HL-60/S4 treated with retinoic acid at 250 ng/mL for 4 days and 3 days (cell line): ENCODE measurements around the gene BBS9.
"Not testable (repeated sequence)": the region's sequence is repeated elsewhere in the genome, so short reads cannot be mapped to it uniquely, and the experiment has no call there.

Experiments used
- in situ Hi-C: fragments of 300-500 bp; cut with MboI; formaldehyde crosslinking; loops from 2 replicates; pipeline ENCODE4 v1.7.0; 2022; ENCODE audit warnings: low sequenced_read_pairs

BBS9 gene

DNA sequence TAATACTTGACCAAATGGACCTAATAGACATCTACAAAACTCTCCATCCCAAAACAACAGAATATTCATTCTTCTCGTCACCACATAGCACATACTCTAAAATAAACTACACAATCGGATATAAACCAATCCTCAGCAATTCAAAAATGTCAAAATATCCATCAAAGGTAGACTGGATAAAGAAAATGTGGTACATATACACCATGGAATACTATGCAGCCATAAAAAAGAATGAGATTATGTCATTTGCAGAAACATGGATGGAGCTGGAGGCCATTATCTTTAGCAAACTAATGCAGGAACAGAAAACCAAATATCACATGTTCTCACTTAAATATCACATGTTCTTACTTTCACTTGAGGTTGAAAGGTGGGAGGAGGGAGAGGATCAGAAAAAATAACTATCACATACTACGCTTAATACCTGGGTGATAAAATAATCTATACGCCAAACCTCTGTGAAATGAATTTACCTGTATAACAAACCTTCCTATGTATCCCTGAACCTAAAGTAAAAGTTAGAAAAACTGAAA, 142.5 kb downstream of the BBS9 start:
- in situ Hi-C loops: not testable (repeated sequence)

DNA sequence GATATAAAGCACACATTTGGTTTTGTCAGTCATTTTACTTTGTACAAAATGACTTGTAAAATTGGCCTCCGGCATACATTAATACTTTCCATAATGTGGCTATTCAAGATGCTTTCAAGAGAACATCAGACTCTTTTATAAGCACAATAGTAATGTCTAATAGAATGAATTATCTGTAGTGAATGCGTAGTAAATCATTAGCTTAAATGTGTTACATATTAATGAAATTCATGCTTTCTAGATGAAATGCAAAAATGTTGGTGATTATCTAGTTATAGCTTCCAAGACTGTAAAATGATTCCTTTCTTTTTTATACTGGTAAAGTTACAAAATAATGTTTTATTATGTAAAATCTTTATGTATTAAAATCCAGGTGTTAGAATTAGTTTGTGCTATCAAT, 144.0 kb downstream of the BBS9 start:
- in situ Hi-C loops: no loop called here

DNA sequence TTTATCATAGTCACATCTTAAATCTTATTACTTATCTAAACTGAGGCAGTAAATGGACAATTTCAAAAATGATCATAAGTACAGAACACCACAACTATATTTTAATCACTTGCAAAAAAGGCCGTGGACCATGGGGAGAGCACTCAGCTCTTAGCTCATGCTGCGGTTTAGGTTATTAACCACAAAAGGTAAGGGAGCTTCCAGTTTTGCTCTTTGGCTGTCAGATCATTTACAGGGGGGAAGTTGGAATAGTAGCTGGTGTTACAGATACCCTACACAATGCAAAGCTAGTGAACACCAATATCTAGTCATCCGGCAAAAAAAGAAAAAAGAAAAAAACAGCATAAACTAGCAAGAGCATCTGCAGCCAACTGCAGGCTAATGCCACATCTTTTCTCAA, 147.0 kb downstream of the BBS9 start:
- in situ Hi-C loops: no loop called here

DNA sequence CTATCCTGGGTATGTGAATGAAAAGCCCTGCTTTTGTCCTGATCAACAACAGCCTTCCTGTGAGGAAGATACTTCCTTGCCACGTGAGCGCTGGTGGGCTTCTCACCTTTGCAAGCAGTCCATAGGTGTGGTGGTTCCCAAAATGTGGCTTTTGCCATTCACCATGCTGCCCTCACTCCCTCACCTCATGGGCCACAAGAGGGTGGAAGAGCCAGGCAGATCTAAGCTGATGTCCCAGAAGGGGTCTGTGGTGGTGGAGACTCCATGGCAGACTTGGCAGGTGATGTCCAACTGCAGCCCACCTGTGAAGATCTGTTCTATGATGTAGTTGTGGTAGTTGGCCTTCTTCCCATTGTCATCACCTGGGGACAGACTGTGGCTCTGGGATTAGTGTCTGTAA, 147.4 kb downstream of the BBS9 start:
- in situ Hi-C loops: no loop called here

DNA sequence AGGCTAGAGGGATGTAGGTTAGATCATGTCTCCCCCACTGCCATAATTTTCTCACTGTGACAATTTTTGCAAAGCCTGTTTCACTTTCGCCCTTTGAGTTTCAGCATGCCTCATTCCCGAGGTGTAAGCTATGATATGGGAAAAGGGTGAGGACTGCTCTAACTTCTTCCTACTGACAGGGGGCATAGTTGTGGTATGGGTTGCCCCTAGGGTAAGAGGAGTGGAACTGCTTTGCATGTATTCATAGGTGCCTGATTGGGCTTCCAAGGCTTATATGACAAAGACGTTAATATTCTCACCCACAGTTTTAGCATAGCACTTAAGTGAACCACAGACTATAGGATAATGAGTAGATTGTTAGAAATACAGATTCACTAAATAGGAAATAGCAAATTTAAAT, 148.7 kb downstream of the BBS9 start:
- in situ Hi-C loops: no loop called here

DNA sequence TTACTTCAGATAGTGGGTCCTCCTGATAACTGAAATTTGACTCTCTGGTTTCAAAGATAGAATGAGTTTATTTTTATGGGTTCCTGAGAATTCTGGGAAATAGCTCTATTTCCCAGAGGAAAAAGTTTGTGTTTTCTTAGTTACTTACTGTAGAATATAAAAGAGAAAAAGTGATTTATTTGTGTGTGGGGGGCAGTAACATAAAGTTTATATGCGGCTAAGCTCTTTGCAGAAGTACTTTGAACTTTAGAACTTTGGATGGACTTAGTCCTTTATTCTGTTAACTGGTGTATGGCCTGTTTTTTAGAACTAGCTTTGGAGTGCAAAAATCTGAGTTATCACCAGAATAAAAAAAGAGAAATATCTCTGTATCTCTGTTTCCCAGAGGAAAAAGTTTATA, 157.1 kb downstream of the BBS9 start:
- in situ Hi-C loops: no loop called here

DNA sequence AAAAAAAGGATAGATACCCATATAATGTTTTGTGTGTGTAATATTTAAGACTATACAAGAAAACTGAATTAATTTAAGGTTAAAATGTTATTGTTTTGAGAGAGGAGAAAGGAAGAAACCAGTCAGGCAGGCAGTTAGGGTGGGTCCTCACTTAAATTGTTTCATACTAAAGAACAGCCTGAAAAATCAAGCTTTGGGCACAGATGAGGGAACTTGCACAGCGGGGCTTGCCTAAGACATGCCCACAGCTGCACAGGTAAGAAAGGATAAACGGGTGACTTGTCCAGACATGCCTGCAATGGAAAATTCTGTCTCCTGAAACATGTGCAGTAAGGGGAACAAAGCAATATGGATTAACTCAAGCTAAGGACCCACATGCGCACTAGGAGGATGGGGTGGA, 158.4 kb downstream of the BBS9 start:
- in situ Hi-C loops: no loop called here

DNA sequence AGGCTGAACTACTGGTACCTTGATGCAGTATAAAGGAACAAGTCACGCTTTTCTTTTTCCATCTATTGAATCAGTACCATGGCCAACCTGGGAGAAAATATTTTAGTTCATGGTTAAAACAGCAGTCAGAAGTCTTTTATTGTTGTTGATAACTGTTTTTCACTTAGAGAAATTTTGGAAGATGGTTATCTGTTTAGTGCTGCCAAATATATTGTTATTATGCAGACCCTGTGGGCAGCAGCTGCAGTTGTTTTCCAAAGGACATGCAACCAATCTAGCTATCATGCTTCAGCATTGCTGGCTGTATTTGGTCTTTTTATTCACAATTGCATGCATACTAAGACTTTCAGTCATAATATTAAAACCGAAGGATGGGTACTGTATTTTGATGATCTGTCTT, 169.5 kb downstream of the BBS9 start:
- in situ Hi-C loops: no loop called here

DNA sequence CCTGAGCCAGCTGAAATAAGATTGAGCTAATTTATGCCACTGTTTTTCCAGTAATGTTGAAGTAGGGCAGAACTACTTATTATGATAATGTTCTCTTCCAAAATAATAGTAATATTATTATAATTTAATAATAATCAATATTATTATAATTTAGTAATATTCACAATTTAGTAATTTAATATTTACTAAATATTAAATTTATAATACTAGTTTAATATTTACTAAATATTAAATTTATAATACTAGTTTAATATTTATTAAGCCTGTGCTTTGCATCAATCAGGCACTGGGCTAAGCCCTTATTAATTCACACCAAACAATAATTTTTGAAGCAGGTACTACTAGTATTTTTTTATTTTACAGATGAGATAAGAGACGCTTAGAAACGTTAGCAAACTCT, 170.1 kb downstream of the BBS9 start:
- in situ Hi-C loops: no loop called here

DNA sequence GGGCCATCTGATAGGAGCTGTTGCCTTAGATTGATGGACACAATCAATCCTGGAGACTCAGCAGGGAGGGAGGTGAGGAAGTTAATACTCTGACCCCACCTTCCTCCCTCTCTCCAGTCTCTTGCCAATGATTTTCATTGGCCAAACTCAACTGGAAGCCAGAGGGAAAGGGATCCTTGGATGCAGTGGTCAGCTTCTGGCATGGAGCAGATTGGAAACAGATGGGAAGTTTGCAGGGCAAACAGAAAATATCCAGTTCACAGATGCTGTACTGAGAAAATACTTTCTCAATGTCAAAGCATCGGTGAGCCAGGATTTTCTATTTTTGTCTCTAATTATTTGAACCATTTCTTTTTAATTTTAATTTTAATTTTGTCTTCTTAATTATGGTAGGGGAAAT, 170.8 kb downstream of the BBS9 start:
- in situ Hi-C loops: no loop called here

DNA sequence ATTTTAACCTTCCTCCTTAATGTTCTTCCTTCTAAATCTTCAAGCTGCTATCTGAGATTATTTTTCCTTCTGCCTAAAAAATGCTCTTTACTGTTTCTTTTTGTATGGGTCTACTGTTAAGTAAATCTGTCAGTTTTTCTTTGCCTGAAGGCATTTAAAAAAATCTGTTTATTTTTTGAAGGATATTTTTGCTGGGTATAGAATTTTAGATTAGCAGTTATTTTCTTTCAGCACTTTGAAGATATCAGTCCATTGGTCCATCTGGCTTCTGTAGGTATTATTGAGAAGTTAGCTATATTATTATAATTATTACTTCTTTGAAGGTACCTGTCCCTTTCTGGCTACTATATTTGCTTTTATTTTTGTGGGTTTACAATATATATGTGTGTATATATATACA, 171.4 kb downstream of the BBS9 start:
- in situ Hi-C loops: no loop called here

DNA sequence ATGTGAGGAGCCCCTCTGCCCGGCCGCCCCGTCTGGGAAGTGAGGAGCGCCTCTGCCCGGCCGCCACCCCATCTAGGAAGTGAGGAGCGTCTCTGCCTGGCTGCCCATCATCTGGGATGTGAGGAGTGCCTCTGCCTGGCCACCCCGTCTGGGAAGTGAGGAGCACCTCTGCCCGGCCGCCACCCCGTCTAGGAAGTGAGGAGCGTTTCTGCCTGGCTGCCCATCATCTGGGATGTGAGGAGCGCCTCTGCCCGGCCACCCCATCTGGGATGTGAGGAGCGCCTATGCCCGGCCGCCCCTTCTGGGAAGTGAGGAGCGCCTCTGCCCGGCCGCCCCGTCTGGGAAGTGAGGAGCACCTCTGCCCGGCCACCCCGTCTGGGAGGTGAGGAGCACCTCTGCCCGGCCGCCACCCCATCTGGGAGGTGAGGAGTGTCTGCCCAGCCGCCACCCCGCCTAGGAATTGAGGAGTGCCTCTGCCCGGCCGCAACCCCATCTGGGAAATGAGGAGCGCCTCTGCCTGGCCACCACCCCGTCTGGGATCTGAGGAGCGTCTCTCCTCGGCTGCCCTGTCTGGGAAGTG, 174.7 kb downstream of the BBS9 start:
- in situ Hi-C loops: not testable (repeated sequence)

DNA sequence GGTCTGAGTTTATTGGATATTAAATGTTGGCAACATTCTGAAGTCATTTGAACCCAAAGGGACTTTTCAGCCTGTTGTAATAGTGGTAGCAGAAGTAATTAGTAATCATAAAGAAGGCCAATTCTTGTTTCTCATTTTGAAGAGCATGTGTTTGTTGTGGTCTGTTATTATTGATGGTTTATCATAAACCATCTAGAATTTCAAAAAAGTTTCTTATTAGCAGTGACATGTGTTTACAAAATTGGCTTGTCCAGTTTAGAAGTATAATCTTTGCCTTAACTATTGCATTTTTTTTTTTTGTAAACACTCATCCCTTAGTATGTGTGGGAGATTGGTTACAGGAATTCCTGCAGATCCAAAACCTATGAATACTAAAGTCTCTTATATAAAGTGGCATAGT, 177.8 kb downstream of the BBS9 start:
- in situ Hi-C loops: no loop called here

DNA sequence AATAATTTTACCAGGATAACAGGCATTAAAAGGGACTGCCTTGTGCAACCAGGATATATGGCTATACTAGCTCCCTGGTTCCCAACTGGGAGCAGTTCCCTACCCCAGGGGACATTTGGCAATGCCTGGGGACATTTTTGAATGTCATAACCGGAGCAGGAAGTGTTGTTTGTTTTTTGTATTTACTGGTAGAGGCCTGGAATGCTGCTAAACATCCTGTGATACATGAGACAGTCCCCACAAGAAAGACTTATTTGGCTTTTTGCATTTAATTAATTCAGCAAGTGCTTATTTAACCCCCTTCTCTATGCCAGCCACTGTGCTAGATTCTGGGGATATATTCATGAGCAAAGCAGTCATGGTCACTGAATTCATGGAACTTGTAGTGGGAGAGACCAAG, 181.2 kb downstream of the BBS9 start:
- in situ Hi-C loops: no loop called here

DNA sequence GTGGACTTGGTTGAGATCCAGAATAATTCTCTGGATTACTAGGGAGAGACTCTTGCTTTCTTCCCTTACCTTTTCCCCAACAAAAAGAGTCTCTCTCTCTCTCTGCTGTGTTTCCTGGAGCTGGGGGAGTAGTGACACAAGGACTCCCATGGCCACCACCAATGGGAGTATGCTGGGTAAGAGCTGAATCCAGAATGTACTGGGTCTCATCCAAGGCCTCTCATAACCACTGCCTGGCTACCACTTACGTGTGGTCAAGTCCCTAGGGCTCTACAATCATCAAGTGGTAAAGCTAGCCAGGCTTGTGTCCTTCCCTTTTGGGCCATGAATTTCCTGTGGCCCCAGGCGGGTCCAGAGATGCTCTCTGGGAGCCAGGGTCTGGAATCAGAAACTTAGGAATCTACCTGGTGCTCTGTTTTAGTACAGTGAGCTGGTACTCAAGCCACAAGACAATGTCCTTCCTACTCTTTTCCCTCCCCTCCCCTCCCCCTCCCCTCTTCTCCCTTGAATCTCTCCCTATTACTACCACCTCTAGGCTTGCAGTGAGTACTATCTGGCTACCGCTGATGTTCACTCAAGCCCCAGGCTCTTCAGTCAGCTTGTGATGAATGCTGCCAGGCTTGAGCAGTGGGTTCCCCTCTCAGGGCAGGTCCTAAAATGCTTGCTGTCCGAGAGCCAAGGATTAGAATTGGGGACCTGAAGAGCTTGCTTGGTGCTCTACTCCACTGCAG, 196.6 kb downstream of the BBS9 start:
- in situ Hi-C loops: no loop called here

DNA sequence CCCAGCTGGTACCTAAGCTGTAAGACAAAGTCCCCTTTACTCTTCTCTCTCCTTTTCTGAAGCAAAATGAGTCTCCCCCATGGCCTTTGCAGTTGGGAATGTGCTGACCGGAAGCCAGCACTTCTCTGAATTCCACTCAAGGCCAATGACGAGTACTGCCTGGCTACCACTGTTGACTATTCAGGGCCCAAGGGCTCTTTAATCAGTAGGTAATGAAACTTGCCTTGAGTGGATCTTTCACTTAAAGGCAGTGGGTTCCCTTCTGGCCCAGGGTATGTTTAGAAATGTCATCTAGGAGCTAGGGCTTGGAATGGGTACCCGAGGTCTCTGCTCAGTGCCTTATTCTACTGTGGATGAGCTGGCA, 197.1 kb downstream of the BBS9 start:
- in situ Hi-C loops: no loop called here

DNA sequence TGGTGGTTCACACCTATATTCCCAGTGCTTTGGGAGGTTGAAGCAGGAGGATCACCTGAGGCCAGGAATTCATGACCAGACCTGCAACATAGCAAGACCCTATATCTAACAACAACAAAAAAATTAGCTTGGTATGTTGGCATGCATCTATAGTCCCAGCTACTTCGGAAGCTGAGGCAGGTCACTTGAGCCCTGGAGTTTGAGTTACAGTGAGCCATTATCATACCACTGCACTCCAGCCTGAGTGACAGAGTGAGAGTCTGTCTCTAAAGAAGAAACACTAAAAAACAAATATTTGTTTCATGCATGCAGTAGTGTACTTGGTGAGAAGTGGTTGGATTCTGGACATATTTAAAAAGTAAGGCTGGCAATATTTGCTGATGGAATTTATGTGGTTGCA, 198.1 kb downstream of the BBS9 start:
- in situ Hi-C loops: no loop called here

DNA sequence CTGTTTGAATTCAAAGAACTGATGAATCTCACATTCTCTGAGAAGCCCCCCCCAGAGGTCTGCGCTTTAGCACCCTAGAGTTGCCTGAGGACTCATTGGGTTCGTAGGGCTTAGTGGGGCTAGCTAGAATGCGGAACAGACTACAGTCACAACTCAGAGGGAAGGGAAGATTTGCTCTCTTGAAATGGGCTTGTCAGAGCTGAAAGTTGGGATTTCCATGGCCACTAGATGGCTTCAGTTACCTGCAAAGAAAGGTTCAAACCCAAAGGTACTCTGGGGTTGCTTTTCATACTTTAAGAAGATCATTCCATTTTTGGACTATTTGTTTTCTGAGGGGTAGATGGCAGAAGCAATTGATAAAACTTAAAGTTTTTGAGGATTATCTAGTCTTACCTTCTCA, 205.0 kb downstream of the BBS9 start:
- in situ Hi-C loops: no loop called here

DNA sequence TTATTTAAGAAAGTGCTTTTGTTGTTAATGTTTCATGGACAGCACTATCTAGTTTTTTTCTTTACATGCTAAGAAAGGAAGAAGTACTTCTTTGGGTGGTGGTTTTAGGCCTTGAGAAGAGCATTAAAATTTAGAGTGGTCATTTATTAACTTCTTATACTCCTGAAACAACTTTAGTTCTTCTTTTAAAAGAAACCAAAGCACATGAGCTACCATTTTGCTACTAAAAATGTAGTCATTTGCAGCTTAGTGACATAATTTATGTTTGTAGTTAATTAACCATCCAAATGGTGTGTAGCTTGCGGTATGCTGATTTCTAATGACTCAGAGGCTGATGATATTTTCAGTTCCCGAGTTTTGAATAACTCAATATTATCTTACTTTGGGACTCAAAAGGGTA, 207.5 kb downstream of the BBS9 start:
- in situ Hi-C loops: no loop called here

DNA sequence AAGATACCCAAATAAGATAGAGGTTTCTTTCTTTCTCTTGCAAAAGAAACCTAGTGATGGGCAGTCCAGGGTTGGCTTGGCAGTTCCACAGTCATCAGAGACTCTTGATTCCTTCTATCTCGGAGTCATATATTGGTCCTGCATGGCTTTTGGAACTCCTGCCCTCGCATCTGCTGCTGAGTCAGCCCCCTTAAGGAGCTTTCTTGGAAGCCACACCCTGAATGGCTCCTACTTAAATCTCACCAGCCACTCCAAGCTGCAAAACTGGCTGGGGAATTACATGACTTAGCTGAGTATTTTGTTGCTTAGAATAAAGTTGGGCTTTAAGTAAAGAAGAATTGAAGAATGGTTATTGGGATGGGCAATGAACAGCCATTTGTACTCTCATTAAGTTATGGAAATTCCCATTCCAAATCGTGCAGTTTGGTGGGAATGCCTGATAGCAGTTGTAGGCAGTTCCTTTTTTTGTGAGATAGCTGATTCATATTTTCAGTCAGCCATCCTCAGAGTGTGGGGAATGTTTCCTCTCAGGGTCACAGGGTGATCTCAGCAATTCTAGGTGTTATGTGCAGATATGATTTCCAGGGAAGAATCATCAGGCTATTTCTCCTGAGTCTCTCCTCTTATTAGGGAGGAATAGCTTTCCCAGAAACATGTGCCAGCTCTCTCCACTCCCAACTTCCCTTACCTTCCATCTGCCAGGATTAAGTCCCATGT, 209.9 kb downstream of the BBS9 start:
- in situ Hi-C loops: no loop called here

DNA sequence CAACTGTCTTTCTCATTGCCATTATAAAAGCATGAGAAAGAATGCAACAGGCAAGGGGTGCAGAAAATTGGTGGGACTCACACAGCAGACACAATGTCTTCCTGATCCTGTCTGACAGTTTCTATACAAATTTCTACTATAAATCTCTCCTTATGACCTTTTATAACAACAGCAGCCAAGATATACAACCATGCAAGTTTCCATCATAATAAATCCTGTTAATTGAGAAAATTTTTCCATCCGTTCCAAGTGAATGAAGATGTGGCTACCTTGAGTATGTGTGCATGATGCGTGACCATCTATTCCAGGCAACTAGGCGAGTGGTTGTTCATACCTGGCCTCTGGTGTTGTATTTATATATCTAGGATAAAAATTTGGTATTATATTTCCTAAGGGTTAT, 216.7 kb downstream of the BBS9 start:
- in situ Hi-C loops: no loop called here

DNA sequence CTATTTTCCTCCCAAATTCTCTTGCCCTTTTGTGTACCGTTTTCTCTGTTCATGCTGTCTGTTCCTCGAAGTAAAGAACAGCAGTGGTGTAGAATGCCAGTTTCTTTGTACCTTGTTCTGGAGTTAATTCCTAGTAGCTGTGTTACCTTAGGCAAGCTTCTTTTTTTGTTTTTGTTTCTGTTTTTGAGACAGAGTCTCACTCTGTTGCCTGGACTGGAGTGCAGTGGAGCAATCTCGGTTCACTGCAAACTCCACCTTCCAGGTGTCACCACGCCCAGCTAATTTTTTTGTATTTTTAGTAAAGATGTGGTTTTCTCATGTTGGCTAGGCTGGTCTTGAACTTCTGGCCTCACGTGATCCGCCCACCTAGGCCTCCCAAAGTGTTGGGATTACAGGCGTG, 221.2 kb downstream of the BBS9 start:
- in situ Hi-C loops: no loop called here
